GM12801 (cell line): ENCODE data around the gene COPA.

Source experiments
- CTCF ChIP-seq: IDR thresholded peaks from one replicate; pipeline ENCODE4 v1.5.1; 2011; ENCODE audit warnings: control low read depth; ENCODE audit not compliant: insufficient read length; ENCODE audit errors: extremely low read depth

The COPA gene

GRCh38 chr1:160365325-160365724, 22.3 kb upstream of the COPA start:
- TF ChIP-seq CTCF = no peak

- TF ChIP-seq CTCF = no peak
Observed at GRCh38 chr1:160363951-160364735, 21.1 kb upstream of the COPA start.

- TF ChIP-seq CTCF = no peak
Observed at GRCh38 chr1:160363010-160363409, 20.0 kb upstream of the COPA start.

GRCh38 chr1:160362168-160362957, 19.3 kb upstream of the COPA start:
- no peak for TF ChIP-seq CTCF

GRCh38 chr1:160361814-160362167, 18.7 kb upstream of the COPA start:
- TF ChIP-seq CTCF = no peak

- TF ChIP-seq CTCF = no peak
Observed at GRCh38 chr1:160361199-160361598, 18.1 kb upstream of the COPA start.

- TF ChIP-seq CTCF = no peak
Observed at GRCh38 chr1:160360227-160360695, 17.2 kb upstream of the COPA start.
